CD8-positive, alpha-beta memory T cell (primary cell): ENCODE results near the gene ZNF787. TPM values are rescaled to one million over a fixed set of nuclear protein-coding genes. Genes with fewer than 3 reads are reported as not detected.

Source experiments
- CTCF ChIA-PET: fragments of 350-600 bp; sonication (Branson Sonifier 250); formaldehyde crosslinking; loops from one replicate; lab custom pipeline; 2021; ENCODE audit warnings: antibody characterized with exemption; lab: Charles Lee
- POLR2A ChIA-PET: fragments of 350-600 bp; sonication (Branson Sonifier 250); formaldehyde crosslinking; loops from one replicate; lab custom pipeline; 2021; ENCODE audit warnings: antibody characterized with exemption; lab: Charles Lee
- DNase-seq, 5 donors: peaks; one replicate each; pipeline versions ENCODE4 v3.0.0 to v3.0.0-alpha.2; 2020 to 2022; ENCODE audit warnings: mixed read lengths in 1 of 5
- H3K27ac ChIP-seq: one replicate; pipeline ENCODE4 v1.7.0; 2013; ENCODE audit warnings: low read depth, mild to moderate bottlenecking, low read length, moderate library complexity
- H3K27me3 ChIP-seq: 2 replicates; pipeline ENCODE4 v1.7.0; 2013; ENCODE audit warnings: low read length, mild to moderate bottlenecking; ENCODE audit not compliant: insufficient read depth, poor library complexity, severe bottlenecking
- H3K36me3 ChIP-seq: 2 replicates; pipeline ENCODE4 v1.7.0; 2013; ENCODE audit warnings: mild to moderate bottlenecking, low read length, moderate library complexity; ENCODE audit not compliant: insufficient read depth
- H3K4me1 ChIP-seq: 2 replicates; pipeline ENCODE4 v1.7.0; 2013; ENCODE audit warnings: mild to moderate bottlenecking, low read length, moderate library complexity; ENCODE audit not compliant: insufficient read depth
- H3K4me3 ChIP-seq: 2 replicates; pipeline ENCODE4 v1.7.0; 2013; ENCODE audit warnings: mild to moderate bottlenecking, low read length
- H3K9me3 ChIP-seq: 2 replicates; pipeline ENCODE4 v1.7.0; 2013; ENCODE audit warnings: mild to moderate bottlenecking, low read length
- H3K27ac Mint-ChIP-seq, 8 donors: one replicate each; pipeline ENCODE4 v1.8.0; 2020 to 2021; ENCODE audit warnings: mixed read lengths in 8 of 8, mild to moderate bottlenecking in 6 of 8, inconsistent platforms in 3 of 8, moderate library complexity in 3 of 8
- H3K27me3 Mint-ChIP-seq, 2 donors: one replicate each; pipeline ENCODE4 v1.8.0; 2020 to 2021; ENCODE audit warnings: mixed read lengths in 2 of 2, mild to moderate bottlenecking in 1 of 2, moderate library complexity in 1 of 2
- H3K36me3 Mint-ChIP-seq, 3 donors: one replicate each; pipeline ENCODE4 v1.8.0; 2020 to 2021; ENCODE audit warnings: mixed read lengths in 3 of 3, inconsistent platforms in 1 of 3, mild to moderate bottlenecking in 1 of 3
- H3K4me1 Mint-ChIP-seq, 3 donors: one replicate each; pipeline ENCODE4 v1.8.0; 2020 to 2021; ENCODE audit warnings: mixed read lengths in 3 of 3, inconsistent platforms in 1 of 3, mild to moderate bottlenecking in 1 of 3
- H3K4me3 Mint-ChIP-seq, 7 donors: one replicate each; pipeline ENCODE4 v1.8.0; 2020 to 2021; ENCODE audit warnings: mixed read lengths in 7 of 7, mild to moderate bottlenecking in 6 of 7, moderate library complexity in 4 of 7, inconsistent platforms in 2 of 7
- H3K9me3 Mint-ChIP-seq, 5 donors: one replicate each; pipeline ENCODE4 v1.8.0; 2020 to 2022; ENCODE audit warnings: mixed read lengths in 5 of 5, mild to moderate bottlenecking in 3 of 5, moderate library complexity in 2 of 5, inconsistent platforms in 1 of 5
- polyA plus RNA-seq: library from polyadenylated mRNA; unstranded; fragments of 300-500 nt; fragmentation: Illumina TruSeq; gene quantifications from one replicate; pipeline ENCODE4 v1.2.3, GENCODE V29; 2021
- total RNA-seq, 2 experiments: library from RNA; stranded (reverse); gene quantifications; one replicate each; pipeline ENCODE4 v1.2.3, GENCODE V29; 2021

ZNF787 gene
- total and polyA plus RNA-seq, 3 experiments from 2014 or later, result 2.8 to 38.7 (median 34.7) TPM

DNA sequence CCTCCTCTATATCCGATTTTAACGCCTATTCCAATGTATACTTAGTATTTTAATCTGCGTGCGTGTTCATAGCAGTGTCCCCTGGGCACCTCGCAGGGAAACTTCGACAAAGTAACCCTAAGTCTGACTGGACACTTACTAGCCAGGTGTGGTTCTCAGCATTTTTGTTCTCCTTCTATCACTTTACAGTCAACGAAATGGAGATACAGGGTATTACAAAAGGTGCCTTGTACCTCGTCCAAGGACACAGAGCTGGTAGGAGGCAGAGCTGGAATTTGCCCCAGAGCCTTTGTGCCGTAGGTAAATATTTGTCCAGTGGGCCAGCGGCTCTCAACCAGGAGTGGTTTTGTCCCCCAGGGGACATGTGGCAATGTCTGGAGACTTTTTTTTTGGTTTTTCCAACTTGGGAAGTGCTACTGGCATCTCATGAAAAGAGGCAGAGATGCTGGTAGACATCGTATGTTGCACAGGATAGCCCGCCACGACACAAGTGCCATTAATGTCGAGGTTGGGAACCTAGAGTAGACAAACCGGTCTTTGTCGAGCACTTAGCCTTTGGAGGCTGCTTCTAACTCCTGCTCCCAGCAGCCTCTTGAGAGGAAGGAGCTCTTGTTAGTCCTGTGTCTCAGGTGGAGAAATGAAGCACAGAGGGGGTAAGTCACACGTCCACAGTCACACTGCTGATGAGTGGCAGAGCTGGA lies 21.1 kb upstream of the ZNF787 start:
- Mint-ChIP-seq H3K4me1 (peaks cover 28 to 45% (median 37%) of the 10 kb centered on the region in 3 donors), H3K9me3 (no peaks in the 10 kb centered on the region), H3K27me3 (peaks cover 0 to 4% of the 10 kb centered on the region in 2 donors), H3K36me3 (peaks cover 0 to 15% (median 2%) of the 10 kb centered on the region in 3 donors), H3K27ac (peak overlapping the region in 7 of 8 donors; percentile 70 to 91 (median 84)), H3K4me3 (peak overlapping the region; percentile 78 to 90 (median 85))
- peak overlapping the region; percentile 59 for H3K4me3 ChIP-seq
- ChIA-PET POLR2A (no interaction called here), CTCF (interaction anchor here (1.1 kb wide), 1 partner anchor 30 kb away, joined by 3 read pairs; no protein-coding TSS in a partner anchor)
- DNase-seq, result no peak
- H3K4me1 ChIP-seq, result peaks cover 18% of the 10 kb centered on the region
- H3K36me3 ChIP-seq, result no peaks in the 10 kb centered on the region
- no peaks in the 10 kb centered on the region for H3K9me3 ChIP-seq
- peak overlapping the region; percentile 18 for H3K27ac ChIP-seq
- H3K27me3 ChIP-seq, result no peaks in the 10 kb centered on the region

- ChIA-PET CTCF (no interaction called here), POLR2A (interaction anchor here (1.5 kb wide), 1 partner anchor 20 kb away, joined by 7 read pairs; the partner anchor contains the start of gene ZNF787)
- no peaks in the 10 kb centered on the region for H3K27me3 ChIP-seq
- Mint-ChIP-seq H3K27me3 (peaks cover 0 to 4% of the 10 kb centered on the region in 2 donors), H3K27ac (peak overlapping the region in 7 of 8 donors; percentile 70 to 98 (median 91)), H3K9me3 (no peaks in the 10 kb centered on the region), H3K4me1 (peaks cover 28 to 45% (median 37%) of the 10 kb centered on the region in 3 donors), H3K36me3 (peaks cover 0 to 11% (median 2%) of the 10 kb centered on the region in 3 donors), H3K4me3 (peak overlapping the region; percentile 88 to 98 (median 91))
- peak; percentile 9 to 60 (median 21) for DNase-seq
- H3K36me3 ChIP-seq, result no peaks in the 10 kb centered on the region
- H3K9me3 ChIP-seq, result no peaks in the 10 kb centered on the region
- peak overlapping the region; percentile 18 for H3K27ac ChIP-seq
- H3K4me1 ChIP-seq, result peaks cover 18% of the 10 kb centered on the region
- H3K4me3 ChIP-seq, result peak overlapping the region; percentile 71
These were observed 20.4 kb upstream of the ZNF787 start for GRCh38 chr19:56141417-56141993.

GRCh38 chr19:56140583-56141416 lies 19.7 kb upstream of the ZNF787 start, which contains the start of gene ZNF444:
TSS of gene ZNF444 (plus strand) at chr19:56141287. CDS start at chr19:56146912, 5,625 bp downstream.
- Histone ChIP-seq H3K4me1 (peaks cover 18% of the 10 kb centered on the region), H3K4me3 (peak within 1 kb of the TSS; percentile 71), H3K27me3 (no peaks in the 10 kb centered on the region), H3K27ac (peak within 1 kb of the TSS; percentile 80), H3K36me3 (no peaks in the 10 kb centered on the region), H3K9me3 (no peaks in the 10 kb centered on the region)
- H3K4me3 Mint-ChIP-seq, result peak within 1 kb of the TSS; percentile 88 to 98 (median 91)
- peaks cover 0 to 4% of the 10 kb centered on the region in 2 donors for H3K27me3 Mint-ChIP-seq
- CTCF ChIA-PET, result interaction anchor here (1.0 kb wide), 1 partner anchor 9 kb away, joined by 4 read pairs; no protein-coding TSS in a partner anchor
- POLR2A ChIA-PET, result interaction anchor here (0.6 to 1.5 kb wide), 2 partner anchors 20 to 27 kb away, joined by 4 to 7 read pairs; partner anchors contain the start of gene ZNF787
- peak; percentile 97 to 99 (median 99) for DNase-seq
- H3K9me3 Mint-ChIP-seq, result no peaks in the 10 kb centered on the region
- H3K4me1 Mint-ChIP-seq, result peaks cover 28 to 45% (median 37%) of the 10 kb centered on the region in 3 donors
- H3K36me3 Mint-ChIP-seq, result peaks cover 0 to 7% (median 2%) of the 10 kb centered on the region in 3 donors
- peak within 1 kb of the TSS; percentile 89 to 99 (median 92) for H3K27ac Mint-ChIP-seq

- no peaks in the 10 kb centered on the region for H3K27me3 ChIP-seq
- peak overlapping the region; percentile 80 for H3K27ac ChIP-seq
- ChIA-PET POLR2A (interaction anchor here (1.5 kb wide), 1 partner anchor 19 kb away, joined by 7 read pairs; the partner anchor contains the start of gene ZNF787), CTCF (interaction anchor here (1.0 kb wide), 1 partner anchor 8 kb away, joined by 4 read pairs; no protein-coding TSS in a partner anchor)
- peak overlapping the region; percentile 88 to 98 (median 91) for H3K4me3 Mint-ChIP-seq
- H3K9me3 ChIP-seq, result no peaks in the 10 kb centered on the region
- no peaks in the 10 kb centered on the region for H3K36me3 ChIP-seq
- H3K4me1 ChIP-seq, result peaks cover 18% of the 10 kb centered on the region
- H3K27me3 Mint-ChIP-seq, result peaks cover 0 to 4% of the 10 kb centered on the region in 2 donors
- peak overlapping the region; percentile 87 to 99 (median 92) for H3K27ac Mint-ChIP-seq
- H3K36me3 Mint-ChIP-seq, result peaks cover 0 to 7% (median 2%) of the 10 kb centered on the region in 3 donors
- no peak for DNase-seq
- peaks cover 28 to 45% (median 37%) of the 10 kb centered on the region in 3 donors for H3K4me1 Mint-ChIP-seq
- H3K4me3 ChIP-seq, result peak overlapping the region; percentile 71
- no peaks in the 10 kb centered on the region for H3K9me3 Mint-ChIP-seq
These were observed 18.9 kb upstream of the ZNF787 start for GRCh38 chr19:56139847-56140582.

DNA sequence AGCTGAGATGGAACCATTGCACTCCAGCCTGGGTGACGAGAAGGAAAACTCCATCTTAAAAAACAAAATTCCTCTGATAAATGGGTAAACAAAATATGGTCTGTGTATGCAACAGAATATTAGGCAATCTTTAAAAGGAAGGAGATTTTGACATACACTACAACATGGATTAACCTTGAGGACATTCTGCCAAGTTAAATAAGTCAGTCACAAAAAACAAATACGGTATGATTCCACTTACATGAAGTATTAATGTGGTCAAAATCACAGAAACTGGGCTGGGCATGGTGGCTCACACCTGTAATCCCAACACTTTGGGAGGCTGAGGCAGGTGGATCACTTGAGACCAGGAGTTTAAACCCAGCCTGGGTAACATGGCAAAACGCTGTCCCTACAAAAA lies 17.0 kb upstream of the ZNF787 start:
- Mint-ChIP-seq H3K27me3 (peaks cover 0 to 3% of the 10 kb centered on the region in 2 donors), H3K9me3 (no peaks in the 10 kb centered on the region), H3K36me3 (peaks cover 0 to 5% (median 0%) of the 10 kb centered on the region in 3 donors), H3K4me1 (peaks cover 23 to 32% (median 26%) of the 10 kb centered on the region in 3 donors), H3K27ac (peak overlapping the region in 2 of 8 donors; percentile 41 to 87), H3K4me3 (peak overlapping the region in 2 of 7 donors; percentile 68 to 75)
- Histone ChIP-seq H3K4me3 (no peak overlapping the region), H3K4me1 (peaks cover 18% of the 10 kb centered on the region), H3K36me3 (no peaks in the 10 kb centered on the region), H3K27ac (no peak overlapping the region), H3K9me3 (no peaks in the 10 kb centered on the region), H3K27me3 (no peaks in the 10 kb centered on the region)
- ChIA-PET POLR2A (interaction anchor here (0.6 kb wide), 1 partner anchor 265 kb away, joined by 3 read pairs; no protein-coding TSS in a partner anchor), CTCF (no interaction called here)
- DNase-seq, result no peak

GRCh38 chr19:56137405-56137804 lies 16.3 kb upstream of the ZNF787 start:
- Mint-ChIP-seq H3K4me1 (peaks cover 18 to 26% (median 26%) of the 10 kb centered on the region in 3 donors), H3K36me3 (peaks cover 0 to 5% (median 0%) of the 10 kb centered on the region in 3 donors), H3K9me3 (no peaks in the 10 kb centered on the region), H3K27ac (no peak overlapping the region), H3K4me3 (peak overlapping the region in 1 of 7 donors; percentile 60), H3K27me3 (peaks cover 0 to 3% of the 10 kb centered on the region in 2 donors)
- ChIA-PET POLR2A (no interaction called here), CTCF (no interaction called here)
- Histone ChIP-seq H3K4me1 (peaks cover 14% of the 10 kb centered on the region), H3K4me3 (no peak overlapping the region), H3K27me3 (no peaks in the 10 kb centered on the region), H3K27ac (no peak overlapping the region), H3K9me3 (no peaks in the 10 kb centered on the region), H3K36me3 (no peaks in the 10 kb centered on the region)
- no peak for DNase-seq

DNA sequence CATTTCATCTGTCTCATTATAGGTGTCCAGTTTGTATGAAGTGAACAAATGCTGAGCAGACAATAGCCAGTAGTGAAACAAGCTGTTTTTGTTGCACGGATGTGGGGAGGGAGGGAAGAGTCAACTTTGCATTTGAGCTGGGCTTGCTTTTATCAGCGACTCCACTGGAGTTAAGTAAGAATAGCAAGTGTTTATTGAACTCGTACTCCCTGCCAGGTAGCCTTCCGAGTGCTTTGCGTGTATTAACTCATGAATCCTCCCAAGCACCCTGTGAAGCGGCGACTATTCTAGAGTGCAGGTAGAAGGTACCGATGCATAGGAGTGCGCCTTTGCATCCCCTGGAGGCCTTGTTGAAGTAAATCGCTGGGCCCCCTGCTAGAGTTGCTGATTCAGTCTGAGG lies 15.3 kb upstream of the ZNF787 start:
- Mint-ChIP-seq H3K27ac (no peak overlapping the region), H3K4me1 (peaks cover 14 to 20% (median 19%) of the 10 kb centered on the region in 3 donors), H3K9me3 (no peaks in the 10 kb centered on the region), H3K4me3 (no peak overlapping the region), H3K27me3 (peaks cover 0 to 3% of the 10 kb centered on the region in 2 donors), H3K36me3 (peaks cover 0 to 5% (median 0%) of the 10 kb centered on the region in 3 donors)
- DNase-seq, result no peak
- H3K9me3 ChIP-seq, result no peaks in the 10 kb centered on the region
- H3K27ac ChIP-seq, result no peak overlapping the region
- H3K4me3 ChIP-seq, result no peak overlapping the region
- ChIA-PET CTCF (no interaction called here), POLR2A (no interaction called here)
- H3K36me3 ChIP-seq, result no peaks in the 10 kb centered on the region
- H3K4me1 ChIP-seq, result peaks cover 6% of the 10 kb centered on the region
- no peaks in the 10 kb centered on the region for H3K27me3 ChIP-seq
